Effector memory CD8-positive, alpha-beta T cell (primary cell): ENCODE measurements around the gene TLDC2.
A peak's percentile ranks its signal among the peaks of the same experiment; 100 is the strongest.
"Not testable (repeated sequence)": the region's sequence is repeated elsewhere in the genome, so short reads cannot be mapped to it uniquely, and the experiment has no call there.

ENCODE experiments used
- ATAC-seq: fragments of 150-1000 bp; cut with Tn5 transposase; replicated peaks from 2 replicates; pipeline ENCODE4 v1.10.0; 2021; ENCODE audit warnings: mild to moderate bottlenecking, moderate library complexity
- DNase-seq, 3 experiments: peaks; one replicate each; pipeline ENCODE4 v3.0.0; 2021
- H3K27ac Mint-ChIP-seq, 2 donors: one replicate each; pipeline ENCODE4 v1.8.0; 2022; ENCODE audit warnings: mild to moderate bottlenecking in 2 of 2, mixed read lengths in 2 of 2, moderate library complexity in 2 of 2
- H3K27me3 Mint-ChIP-seq, 2 donors: one replicate each; pipeline ENCODE4 v1.8.0; 2022; ENCODE audit warnings: mixed read lengths in 2 of 2
- H3K36me3 Mint-ChIP-seq: one replicate; pipeline ENCODE4 v1.8.0; 2022; ENCODE audit warnings: mild to moderate bottlenecking, moderate library complexity, mixed read lengths; ENCODE audit not compliant: insufficient read depth
- H3K4me1 Mint-ChIP-seq, 2 donors: one replicate each; pipeline ENCODE4 v1.8.0; 2022; ENCODE audit warnings: low read depth in 2 of 2, mixed read lengths in 2 of 2
- H3K4me3 Mint-ChIP-seq, 2 donors: one replicate each; pipeline ENCODE4 v1.8.0; 2022; ENCODE audit warnings: mild to moderate bottlenecking in 2 of 2, mixed read lengths in 2 of 2, moderate library complexity in 2 of 2
- H3K9me3 Mint-ChIP-seq, 2 donors: one replicate each; pipeline ENCODE4 v1.8.0; 2022; ENCODE audit warnings: mixed read lengths in 2 of 2

Gene TLDC2

DNA sequence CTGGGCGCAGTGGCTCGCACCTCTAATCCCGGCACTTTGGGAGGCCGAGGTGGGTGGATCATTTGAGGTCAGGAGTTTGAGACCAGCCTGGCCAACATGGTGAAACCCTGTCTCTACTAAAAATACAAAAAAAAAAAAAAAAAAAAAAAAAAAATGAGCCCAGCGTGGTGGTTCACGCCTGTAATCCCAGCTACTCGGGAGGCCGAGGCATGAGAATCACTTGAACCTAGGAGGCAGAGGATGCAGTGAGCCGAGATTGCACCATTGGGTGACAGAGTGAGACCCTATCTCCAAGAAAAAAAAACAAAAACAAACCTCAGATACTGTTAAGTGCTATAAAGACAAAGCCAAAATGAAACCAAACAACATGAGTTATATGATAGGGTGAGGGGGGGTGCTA, 34.9 kb upstream of the TLDC2 start:
- H3K27me3 Mint-ChIP-seq, H3K36me3 Mint-ChIP-seq, H3K9me3 Mint-ChIP-seq, DNase-seq, H3K4me3 Mint-ChIP-seq, ATAC-seq, H3K4me1 Mint-ChIP-seq: not testable (repeated sequence)
- H3K27ac Mint-ChIP-seq: peak overlapping the region; percentile 48 to 78

DNA sequence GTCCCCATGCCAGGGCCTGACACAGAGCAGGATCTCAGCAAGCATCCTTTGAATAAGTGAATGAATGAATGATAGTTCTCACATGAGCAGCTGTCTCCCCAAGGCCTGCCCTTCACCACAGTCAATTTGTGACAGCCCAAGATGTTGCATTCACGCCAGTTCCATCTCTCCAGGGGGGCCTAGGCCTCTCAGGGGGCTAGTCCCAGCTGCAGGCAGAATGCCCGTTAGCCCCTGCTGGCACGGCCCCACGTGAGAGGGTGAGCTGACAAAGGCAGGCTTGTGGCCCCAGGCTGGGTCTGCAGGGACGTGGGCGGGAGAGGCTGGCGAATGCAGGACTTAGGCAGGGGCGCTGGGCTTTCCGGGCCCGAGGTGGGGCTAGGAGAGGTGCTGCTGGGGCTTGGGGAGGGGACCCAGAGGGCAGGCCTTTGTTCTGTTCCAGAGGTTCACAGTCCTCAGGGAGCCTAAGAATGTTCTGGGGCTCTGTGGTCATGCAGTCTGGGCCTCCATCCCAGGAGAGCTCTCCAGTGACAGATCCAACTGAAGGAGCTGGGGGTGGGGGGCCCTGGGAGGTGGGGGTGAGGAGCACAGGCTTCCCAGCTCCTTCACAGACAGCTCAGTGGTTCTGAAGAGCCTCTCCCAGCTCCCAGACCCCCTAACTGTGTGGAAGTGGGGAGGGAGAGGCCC, 30.5 kb upstream of the TLDC2 start:
- H3K27me3 Mint-ChIP-seq: no peaks in the 10 kb centered on the region
- H3K4me3 Mint-ChIP-seq: no peak overlapping the region
- ATAC-seq (no peak), DNase-seq (no peak)
- peaks cover 9 to 10% of the 10 kb centered on the region in 2 donors for H3K4me1 Mint-ChIP-seq
- peak overlapping the region in 1 of 2 donors; percentile 63 for H3K27ac Mint-ChIP-seq
- no peaks in the 10 kb centered on the region for H3K9me3 Mint-ChIP-seq
- no peaks in the 10 kb centered on the region for H3K36me3 Mint-ChIP-seq

DNA sequence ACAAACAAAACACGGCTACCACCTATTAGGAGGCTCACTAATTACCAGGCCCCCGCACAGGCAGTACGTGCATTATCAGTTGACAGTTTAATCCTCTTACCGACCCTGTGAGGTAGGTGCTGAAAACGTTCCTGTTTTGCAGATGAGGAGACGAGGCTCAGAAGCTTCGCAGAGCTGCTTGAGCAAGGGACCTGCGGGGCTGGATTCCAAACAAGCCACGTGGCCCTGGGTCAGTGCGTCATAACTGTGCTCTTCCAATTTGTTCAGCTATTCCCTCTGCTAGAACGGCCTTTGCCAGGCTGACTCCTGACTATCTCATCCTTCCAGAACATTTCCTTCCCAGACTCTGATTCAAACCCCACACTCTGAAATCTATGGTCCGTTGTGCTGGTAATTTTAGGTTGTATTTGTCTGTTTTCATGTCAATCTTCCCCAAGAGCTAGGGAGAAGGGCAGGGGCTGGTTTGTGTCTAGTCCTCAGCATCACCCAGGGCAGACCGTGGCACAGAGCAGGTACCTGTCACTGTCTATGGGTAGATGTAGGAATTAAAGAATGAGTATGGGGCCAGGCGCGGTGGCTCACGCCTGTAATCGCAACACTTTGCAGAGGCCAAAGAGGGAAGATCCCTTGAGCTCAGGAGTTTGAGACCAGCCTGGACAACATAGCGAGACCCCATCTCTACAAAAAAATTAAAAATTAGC, 28.8 kb upstream of the TLDC2 start:
- no peak overlapping the region for H3K4me3 Mint-ChIP-seq
- ATAC-seq: no peak
- no peaks in the 10 kb centered on the region for H3K9me3 Mint-ChIP-seq
- no peaks in the 10 kb centered on the region for H3K27me3 Mint-ChIP-seq
- no peaks in the 10 kb centered on the region for H3K36me3 Mint-ChIP-seq
- H3K27ac Mint-ChIP-seq: no peak overlapping the region
- peaks cover 4 to 6% of the 10 kb centered on the region in 2 donors for H3K4me1 Mint-ChIP-seq
- no peak for DNase-seq

DNA sequence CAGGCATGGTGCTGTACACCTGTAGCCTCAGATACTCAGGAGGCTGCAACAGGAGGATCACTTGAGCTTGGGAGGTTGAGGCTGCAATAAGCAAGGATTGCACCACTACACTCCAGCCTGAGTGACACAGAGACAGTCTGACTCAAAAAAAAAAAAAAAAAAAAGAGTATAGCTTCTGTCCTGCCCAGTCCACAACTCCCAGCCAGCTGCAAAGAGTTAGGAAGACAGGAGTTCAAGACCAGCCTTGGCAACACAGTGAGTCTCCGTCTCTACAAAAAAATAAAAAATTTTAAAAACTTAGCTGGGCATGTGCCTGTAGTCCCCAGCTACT, 28.3 kb upstream of the TLDC2 start:
- H3K4me1 Mint-ChIP-seq: peaks cover 4 to 6% of the 10 kb centered on the region in 2 donors
- H3K9me3 Mint-ChIP-seq: no peaks in the 10 kb centered on the region
- H3K27ac Mint-ChIP-seq: no peak overlapping the region
- DNase-seq (no peak), ATAC-seq (no peak)
- H3K36me3 Mint-ChIP-seq: no peaks in the 10 kb centered on the region
- no peak overlapping the region for H3K4me3 Mint-ChIP-seq
- no peaks in the 10 kb centered on the region for H3K27me3 Mint-ChIP-seq

DNA sequence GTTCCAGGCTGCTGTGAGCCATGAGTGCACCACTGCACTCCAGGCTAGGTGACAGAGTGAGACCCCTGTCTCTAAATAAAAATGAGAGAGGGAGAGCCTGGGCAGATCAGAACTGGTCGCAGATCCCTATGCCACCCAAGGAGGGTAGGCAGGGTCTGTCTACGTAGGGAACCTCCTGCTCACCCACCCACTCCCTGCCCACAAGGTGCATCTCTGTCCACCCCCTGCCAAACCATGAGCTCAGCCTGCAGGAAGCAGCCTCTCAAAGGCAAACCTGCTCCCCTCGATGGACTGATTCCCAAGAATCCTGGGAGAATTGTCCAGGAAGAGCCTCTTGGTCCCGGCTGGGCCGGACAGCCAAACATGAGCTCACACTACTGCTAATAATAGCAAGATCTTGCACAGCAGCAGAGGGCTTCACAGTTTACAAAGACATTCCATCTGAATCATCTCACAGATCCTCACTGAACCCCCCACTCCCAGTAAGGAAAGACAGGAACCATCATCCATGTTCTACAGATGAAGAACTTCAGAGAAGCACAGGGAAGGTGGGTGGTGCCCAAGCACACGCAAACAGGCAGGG, 27.8 kb upstream of the TLDC2 start:
- DNase-seq (no peak), ATAC-seq (no peak)
- H3K9me3 Mint-ChIP-seq: no peaks in the 10 kb centered on the region
- peaks cover 4 to 5% of the 10 kb centered on the region in 2 donors for H3K4me1 Mint-ChIP-seq
- no peak overlapping the region for H3K27ac Mint-ChIP-seq
- H3K27me3 Mint-ChIP-seq: no peaks in the 10 kb centered on the region
- no peak overlapping the region for H3K4me3 Mint-ChIP-seq
- no peaks in the 10 kb centered on the region for H3K36me3 Mint-ChIP-seq

DNA sequence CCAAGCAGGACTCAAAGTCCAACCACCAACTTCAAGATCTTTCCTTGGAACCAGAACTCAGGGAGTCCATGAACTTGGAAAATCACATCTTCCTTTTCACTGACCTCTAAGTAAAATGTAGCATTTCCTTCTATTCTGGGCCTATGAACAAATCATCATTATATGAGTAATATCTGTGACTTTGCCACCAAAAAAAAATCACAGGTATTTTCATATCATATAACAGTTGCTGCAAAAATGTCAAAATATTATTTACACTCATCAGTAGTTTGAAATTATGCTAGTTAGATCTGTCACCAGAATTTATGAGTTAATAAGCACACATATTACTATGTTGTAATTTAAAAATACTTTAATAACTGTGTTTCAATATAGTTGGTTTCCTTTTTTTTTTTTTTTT, 27.3 kb upstream of the TLDC2 start:
- Mint-ChIP-seq H3K27me3 (no peaks in the 10 kb centered on the region), H3K9me3 (no peaks in the 10 kb centered on the region), H3K4me1 (no peaks in the 10 kb centered on the region), H3K4me3 (no peak overlapping the region), H3K36me3 (no peaks in the 10 kb centered on the region), H3K27ac (no peak overlapping the region)
- no peak for ATAC-seq
- no peak for DNase-seq

DNA sequence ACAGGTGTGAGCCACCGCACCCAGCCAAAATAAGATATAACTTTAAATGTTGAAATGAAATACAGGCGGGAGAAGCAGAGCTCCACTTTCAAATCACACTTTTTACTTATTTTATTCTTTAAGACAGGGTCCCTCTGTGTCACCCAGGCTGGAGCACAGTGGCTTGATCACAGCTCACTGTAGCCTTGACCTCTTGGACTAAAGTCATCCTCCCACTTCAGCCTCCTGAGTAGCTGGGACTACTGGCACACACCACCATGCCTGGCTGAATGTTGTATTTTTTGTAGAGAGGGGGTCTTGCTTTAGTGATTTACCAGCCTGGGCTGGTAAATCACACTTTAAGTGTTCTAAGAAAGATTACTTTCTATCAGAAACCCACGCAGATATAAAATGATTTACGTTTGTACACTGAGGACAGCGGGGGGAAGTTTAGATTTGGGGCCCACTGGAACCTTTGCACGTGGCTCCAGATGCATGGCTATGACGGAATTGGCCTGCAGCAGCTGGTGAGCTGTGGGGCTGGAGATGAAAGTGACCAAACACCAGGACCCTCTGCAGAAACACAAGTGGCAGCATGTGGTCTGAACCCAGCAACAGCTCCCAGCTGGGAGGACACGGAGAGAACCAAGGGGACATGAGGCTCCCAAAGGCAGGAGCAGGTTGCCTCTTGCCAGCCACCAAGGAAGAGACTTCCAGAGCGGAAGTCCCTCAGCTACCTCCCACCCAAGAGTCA, 26.4 kb upstream of the TLDC2 start:
- H3K36me3 Mint-ChIP-seq: no peaks in the 10 kb centered on the region
- DNase-seq (no peak), ATAC-seq (no peak)
- no peak overlapping the region for H3K27ac Mint-ChIP-seq
- no peak overlapping the region for H3K4me3 Mint-ChIP-seq
- no peaks in the 10 kb centered on the region for H3K27me3 Mint-ChIP-seq
- peaks cover 0 to 1% of the 10 kb centered on the region in 2 donors for H3K4me1 Mint-ChIP-seq
- H3K9me3 Mint-ChIP-seq: no peaks in the 10 kb centered on the region

DNA sequence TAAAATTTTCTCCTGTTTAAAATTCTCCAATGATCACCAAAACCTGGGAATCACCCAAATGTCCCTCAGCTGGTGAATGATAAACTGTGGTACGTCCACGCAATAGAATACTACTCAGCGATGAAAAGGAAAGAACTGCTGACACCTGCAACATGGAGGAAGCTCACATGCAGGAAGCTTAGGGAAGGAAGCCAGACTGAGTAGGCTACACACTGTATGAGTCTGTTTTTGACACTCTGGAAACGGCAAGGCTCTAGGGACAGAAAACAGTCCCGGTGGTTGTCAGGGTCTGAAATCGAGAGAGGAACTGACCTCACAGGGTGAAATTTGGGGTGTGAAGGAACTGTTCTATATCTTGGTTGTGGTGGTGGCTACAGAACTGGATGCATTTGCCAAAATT, 25.2 kb upstream of the TLDC2 start:
- DNase-seq (no peak), ATAC-seq (no peak)
- peaks cover 0 to 1% of the 10 kb centered on the region in 2 donors for H3K4me1 Mint-ChIP-seq
- no peak overlapping the region for H3K4me3 Mint-ChIP-seq
- H3K36me3 Mint-ChIP-seq: no peaks in the 10 kb centered on the region
- no peaks in the 10 kb centered on the region for H3K27me3 Mint-ChIP-seq
- H3K9me3 Mint-ChIP-seq: no peaks in the 10 kb centered on the region
- H3K27ac Mint-ChIP-seq: no peak overlapping the region

DNA sequence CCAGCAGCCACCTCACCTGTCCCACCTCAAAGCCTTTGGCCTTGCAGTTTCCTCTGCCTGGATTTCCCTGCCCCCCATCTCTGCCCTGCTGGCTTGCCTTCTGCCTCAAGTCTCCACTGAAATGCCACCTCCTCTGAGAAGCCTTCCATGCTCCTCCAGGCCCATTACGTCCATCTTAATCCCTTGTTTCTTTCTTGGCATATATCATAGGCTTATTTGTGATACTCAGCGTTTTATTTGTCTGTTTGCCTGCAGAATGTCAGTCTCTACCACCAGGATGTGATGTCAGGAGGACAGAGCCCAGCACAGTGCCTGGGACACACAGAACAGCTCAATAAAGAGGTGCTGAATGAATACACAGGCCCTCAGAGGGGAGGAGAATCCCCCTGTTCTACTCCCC, 24.4 kb upstream of the TLDC2 start:
- no peak overlapping the region for H3K4me3 Mint-ChIP-seq
- H3K9me3 Mint-ChIP-seq: no peaks in the 10 kb centered on the region
- H3K36me3 Mint-ChIP-seq: no peaks in the 10 kb centered on the region
- no peaks in the 10 kb centered on the region for H3K27me3 Mint-ChIP-seq
- H3K4me1 Mint-ChIP-seq: peaks cover 0 to 1% of the 10 kb centered on the region in 2 donors
- ATAC-seq (no peak), DNase-seq (no peak)
- H3K27ac Mint-ChIP-seq: no peak overlapping the region

- ATAC-seq (no peak), DNase-seq (no peak)
- Mint-ChIP-seq H3K4me3 (no peak overlapping the region), H3K27ac (no peak overlapping the region), H3K36me3 (no peaks in the 10 kb centered on the region), H3K27me3 (no peaks in the 10 kb centered on the region), H3K4me1 (peaks cover 4 to 6% of the 10 kb centered on the region in 2 donors), H3K9me3 (no peaks in the 10 kb centered on the region)
Measured at GRCh38 chr20:36852187-36852586, 23.8 kb upstream of the TLDC2 start.

- DNase-seq: no peak
- peaks cover 5 to 6% of the 10 kb centered on the region in 2 donors for H3K4me1 Mint-ChIP-seq
- no peak for ATAC-seq
- no peaks in the 10 kb centered on the region for H3K36me3 Mint-ChIP-seq
- H3K9me3 Mint-ChIP-seq: no peaks in the 10 kb centered on the region
- H3K27ac Mint-ChIP-seq: no peak overlapping the region
- H3K27me3 Mint-ChIP-seq: no peaks in the 10 kb centered on the region
- no peak overlapping the region for H3K4me3 Mint-ChIP-seq
Measured at GRCh38 chr20:36854348-36855240, 21.3 kb upstream of the TLDC2 start.

DNA sequence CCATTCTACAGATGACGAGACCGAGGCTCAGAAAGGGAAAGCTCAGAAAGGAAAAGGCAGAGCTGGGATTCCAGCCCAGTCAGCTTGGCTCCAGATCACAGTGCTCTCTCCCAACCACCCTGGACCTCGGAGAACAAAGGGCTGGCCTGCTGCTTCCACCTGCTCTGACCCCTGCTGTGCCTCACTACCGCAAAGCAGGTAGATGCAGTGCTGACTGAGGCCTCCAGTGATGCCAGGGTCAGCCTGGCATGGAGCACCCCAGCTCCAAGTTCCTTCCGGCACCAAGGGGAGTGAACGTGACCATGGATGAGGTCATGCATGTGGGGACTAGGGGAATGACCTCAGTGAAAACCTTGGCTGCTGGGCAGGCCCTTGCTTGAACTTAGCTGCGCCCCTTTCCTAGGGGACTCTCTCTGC, 20.7 kb upstream of the TLDC2 start:
- Mint-ChIP-seq H3K27me3 (no peaks in the 10 kb centered on the region), H3K9me3 (no peaks in the 10 kb centered on the region), H3K27ac (no peak overlapping the region), H3K36me3 (no peaks in the 10 kb centered on the region), H3K4me1 (peaks cover 5 to 6% of the 10 kb centered on the region in 2 donors), H3K4me3 (no peak overlapping the region)
- no peak for ATAC-seq
- no peak for DNase-seq

- Mint-ChIP-seq H3K4me1 (peaks cover 5 to 6% of the 10 kb centered on the region in 2 donors), H3K27me3 (peaks cover 0 to 4% of the 10 kb centered on the region in 2 donors), H3K27ac (no peak overlapping the region), H3K36me3 (no peaks in the 10 kb centered on the region), H3K9me3 (no peaks in the 10 kb centered on the region), H3K4me3 (no peak overlapping the region)
- ATAC-seq (no peak), DNase-seq (no peak)
Measured at GRCh38 chr20:36856195-36856594, 19.7 kb upstream of the TLDC2 start.
